Bronchial smooth muscle cell (primary cell): ENCODE measurements around the gene DGUOK. TPM values are rescaled to one million over a fixed set of nuclear protein-coding genes. Genes with fewer than 3 reads are reported as not detected.

Source experiments
- total RNA-seq: library from RNA; depleted of rRNA; stranded (reverse); fragments of >200 nt; gene quantifications from 2 replicates; pipeline ENCODE4 v1.2.1, GENCODE V29; 2014

DGUOK gene
- 21.6 and 35.6 TPM in 2 replicates for total RNA-seq

DNA sequence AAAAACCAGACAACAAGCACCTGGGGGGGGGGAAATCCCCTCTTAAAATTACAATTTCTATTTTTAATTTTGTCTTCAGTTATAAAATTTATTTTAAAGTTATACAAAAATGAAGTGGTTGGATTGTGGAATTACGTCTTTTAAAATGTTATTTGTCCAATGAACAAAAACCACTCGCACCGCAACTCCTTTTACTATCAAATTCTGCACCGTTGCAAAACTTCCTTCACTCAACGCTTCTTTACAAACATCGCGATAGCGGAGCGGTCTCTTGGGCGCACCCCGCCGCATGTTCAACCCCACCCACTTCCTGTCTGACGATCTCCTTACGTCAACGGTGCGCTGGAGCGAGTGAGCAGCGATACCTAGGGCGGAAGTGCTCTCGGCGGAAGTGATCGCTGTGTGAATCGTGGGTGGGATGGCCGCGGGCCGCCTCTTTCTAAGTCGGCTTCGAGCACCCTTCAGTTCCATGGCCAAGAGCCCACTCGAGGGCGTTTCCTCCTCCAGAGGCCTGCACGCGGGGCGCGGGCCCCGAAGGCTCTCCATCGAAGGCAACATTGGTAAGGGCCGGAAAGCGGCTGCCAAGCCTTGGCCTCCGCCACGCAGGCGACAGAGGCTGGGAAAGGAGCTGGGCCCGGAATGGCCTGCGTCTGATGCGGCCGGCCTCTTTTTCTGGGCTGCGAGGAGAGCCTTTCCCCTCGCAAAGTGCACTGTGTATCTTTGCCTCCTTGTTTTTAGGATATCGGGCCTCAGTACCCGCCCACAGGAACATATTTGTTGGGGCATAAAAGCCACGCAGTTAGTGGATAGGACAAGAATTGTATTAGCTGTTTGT, at the start of gene DGUOK:
Gene DGUOK, plus strand, starts transcription at position 388 of the 835 bp plus-strand sequence. Its CDS starts 31 bp downstream, at position 419.

DNA sequence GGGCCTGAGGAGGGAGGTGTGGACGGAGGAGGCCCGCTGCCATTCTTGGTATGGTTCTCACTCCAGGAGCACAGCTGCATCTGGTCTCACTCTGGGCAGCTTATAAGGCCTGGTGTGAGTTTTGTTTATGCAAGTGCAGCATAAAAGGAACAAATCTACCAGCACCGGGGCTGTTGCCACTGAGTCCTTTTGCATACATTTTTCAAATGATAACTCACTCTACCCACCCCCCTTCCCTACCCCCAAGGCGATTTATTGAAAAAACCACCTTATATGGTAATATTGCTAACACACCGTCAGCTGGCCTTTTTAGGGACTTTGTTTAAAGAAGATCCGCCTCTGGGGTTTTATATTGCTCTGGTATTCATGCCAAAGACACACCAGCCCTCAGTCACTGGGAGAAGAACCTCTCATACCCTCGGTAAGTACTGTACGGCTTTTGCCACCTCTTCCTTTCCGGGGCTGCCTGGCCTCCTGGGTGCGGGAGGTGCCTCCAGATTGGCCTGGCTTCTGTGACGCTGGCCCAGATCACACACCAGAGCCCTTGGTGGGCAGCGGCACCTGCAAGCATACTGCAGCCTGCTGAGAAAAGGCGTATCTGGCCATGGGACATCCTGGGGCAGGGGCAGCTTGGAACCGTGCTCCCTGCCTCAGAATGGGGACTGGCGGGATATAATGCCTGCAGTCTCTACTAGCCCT, 33.9 kb upstream of the DGUOK start, which contains the start of gene ACTG2:
Gene ACTG2, plus strand, starts transcription at position 378 of the 699 bp plus-strand sequence. CDS start 8,304 bp downstream, outside the sequence.

DNA sequence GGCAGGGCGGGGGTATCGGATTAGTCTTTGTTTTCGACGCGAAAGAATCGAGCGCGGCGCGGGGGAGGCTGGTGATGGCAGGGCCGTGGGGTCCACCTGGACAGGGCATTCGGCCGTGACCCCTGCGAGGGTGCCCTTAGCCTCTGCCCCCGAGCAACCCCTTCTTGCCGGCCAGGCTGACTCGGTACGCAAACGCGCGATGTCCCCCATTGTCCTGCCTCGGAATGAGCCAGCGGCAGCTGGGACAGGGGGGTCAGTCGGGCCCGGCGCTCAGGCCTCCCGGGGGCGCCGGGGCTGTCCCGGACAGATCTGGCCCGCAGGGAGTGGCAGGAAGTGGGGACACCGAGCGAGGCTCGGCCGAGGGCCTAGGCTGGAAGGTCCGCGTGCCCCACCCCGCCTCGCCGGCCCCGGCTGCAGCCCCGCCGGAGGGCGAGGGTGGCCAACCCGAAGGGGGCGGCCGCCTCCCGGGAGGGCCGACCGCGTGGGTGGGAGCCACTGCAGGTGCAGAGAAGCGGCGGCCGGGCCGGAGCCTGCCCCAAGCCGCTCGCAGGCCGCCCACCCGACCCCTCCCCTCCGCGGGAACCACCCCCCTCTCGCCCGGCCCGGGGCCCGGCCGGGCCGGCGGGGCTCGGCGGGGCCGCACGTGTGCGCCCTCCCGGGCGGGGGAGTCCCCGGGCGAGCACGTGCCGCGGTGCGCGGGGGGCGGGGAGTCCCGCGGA, 57.7 kb downstream of the DGUOK start, which contains the start of gene TET3:
Gene TET3, plus strand, starts transcription at position 708 of the 719 bp plus-strand sequence. CDS start 1,494 bp downstream, outside the sequence.

Other genes starting within 250 kb of the DGUOK start
- 19.1 and 19.5 TPM in 2 replicates for gene TPRKB, start 189.5 kb upstream of the DGUOK start, total RNA-seq
- gene DUSP11, start 146.8 kb upstream of the DGUOK start, total RNA-seq = 17.0 and 23.8 TPM in 2 replicates
- gene C2orf78, start 142.7 kb upstream of the DGUOK start, total RNA-seq = not detected in 2 replicates
- 17.0 and 18.7 TPM in 2 replicates for gene STAMBP, start 97.9 kb upstream of the DGUOK start, total RNA-seq
- gene ACTG2, start 33.9 kb upstream of the DGUOK start, total RNA-seq = 0.60 and 0.95 TPM in 2 replicates
- gene TET3, start 58.0 kb downstream of the DGUOK start, total RNA-seq = 1.7 and 2.8 TPM in 2 replicates
- gene BOLA3, start 221.0 kb downstream of the DGUOK start, total RNA-seq = 14.5 and 24.0 TPM in 2 replicates